HG02588 (cell line): ENCODE measurements around the gene TRIP11.
"Not testable (repeated sequence)": the region's sequence is repeated elsewhere in the genome, so short reads cannot be mapped to it uniquely, and the experiment has no call there.

Experiments used
- ATAC-seq: cut with Tn5 transposase; IDR thresholded peaks from one replicate; pipeline ENCODE4 v1.9.1; 2021; ENCODE audit warnings: mild to moderate bottlenecking, moderate library complexity; ENCODE audit not compliant: unreplicated experiment

The TRIP11 gene

GRCh38 chr14:92039719-92040430 lies at the start of gene TRIP11:
TSS of gene TRIP11 (minus strand) at chr14:92040059. CDS start at chr14:92039685, 374 bp downstream.
- ATAC-seq = peak; percentile 96

- ATAC-seq = no peak
Measured at GRCh38 chr14:92088494-92088893, 48.6 kb upstream of the TRIP11 start.

- ATAC-seq = no peak
Measured at GRCh38 chr14:92074555-92074954, 34.7 kb upstream of the TRIP11 start.

- ATAC-seq = no peak
Measured at GRCh38 chr14:92058006-92058917, 18.4 kb upstream of the TRIP11 start.

- ATAC-seq = no peak
Measured at GRCh38 chr14:92049781-92050180, 9.9 kb upstream of the TRIP11 start.

- ATAC-seq = not testable (repeated sequence)
Measured at GRCh38 chr14:92049221-92049620, 9.4 kb upstream of the TRIP11 start.

- ATAC-seq = not testable (repeated sequence)
Measured at GRCh38 chr14:92045904-92046303, 6.0 kb upstream of the TRIP11 start.

- ATAC-seq = not testable (repeated sequence)
Measured at GRCh38 chr14:92041766-92042165, 1.9 kb upstream of the TRIP11 start.

GRCh38 chr14:92041203-92041602 lies 1.3 kb upstream of the TRIP11 start:
- no peak for ATAC-seq

- ATAC-seq = peak; percentile 17
Measured at GRCh38 chr14:92040431-92041051, 682 bp upstream of the TRIP11 start.

- ATAC-seq = peak; percentile 7
Measured at GRCh38 chr14:92039063-92039718, 668 bp downstream of the TRIP11 start.

GRCh38 chr14:92037989-92038388 lies 1.9 kb downstream of the TRIP11 start:
- no peak for ATAC-seq

- ATAC-seq = no peak
Measured at GRCh38 chr14:92035890-92036289, 4.0 kb downstream of the TRIP11 start.

- ATAC-seq = no peak
Measured at GRCh38 chr14:92033906-92034687, 5.8 kb downstream of the TRIP11 start.

- ATAC-seq = no peak
Measured at GRCh38 chr14:92033433-92033832, 6.4 kb downstream of the TRIP11 start.

- ATAC-seq = no peak
Measured at GRCh38 chr14:92026548-92027190, 13.2 kb downstream of the TRIP11 start.

GRCh38 chr14:92022036-92022435 lies 17.8 kb downstream of the TRIP11 start:
- no peak for ATAC-seq

- ATAC-seq = no peak
Measured at GRCh38 chr14:92021523-92021922, 18.3 kb downstream of the TRIP11 start.

- ATAC-seq = no peak
Measured at GRCh38 chr14:92014040-92014439, 25.8 kb downstream of the TRIP11 start.
